Activated CD8-positive, alpha-beta memory T cell treated with anti-CD3 and anti-CD28 coated beads for 4 hours (primary cell): ENCODE data around the gene SYNGR4.
A peak's percentile ranks its signal among the peaks of the same experiment; 100 is the strongest.
"Not testable (repeated sequence)": the region's sequence is repeated elsewhere in the genome, so short reads cannot be mapped to it uniquely, and the experiment has no call there.

ENCODE experiments used
- DNase-seq, 2 donors: peaks; one replicate each; pipeline ENCODE4 v3.0.0-alpha.2; 2020; ENCODE audit warnings: low read depth in 2 of 2

SYNGR4 gene

GRCh38 chr19:48371367-48371766, 7.2 kb downstream of the SYNGR4 start:
- no peak for DNase-seq

- not testable (repeated sequence) for DNase-seq
Observed at GRCh38 chr19:48371771-48372170, 7.6 kb downstream of the SYNGR4 start.

GRCh38 chr19:48372904-48373303, 8.7 kb downstream of the SYNGR4 start:
- no peak for DNase-seq

DNA sequence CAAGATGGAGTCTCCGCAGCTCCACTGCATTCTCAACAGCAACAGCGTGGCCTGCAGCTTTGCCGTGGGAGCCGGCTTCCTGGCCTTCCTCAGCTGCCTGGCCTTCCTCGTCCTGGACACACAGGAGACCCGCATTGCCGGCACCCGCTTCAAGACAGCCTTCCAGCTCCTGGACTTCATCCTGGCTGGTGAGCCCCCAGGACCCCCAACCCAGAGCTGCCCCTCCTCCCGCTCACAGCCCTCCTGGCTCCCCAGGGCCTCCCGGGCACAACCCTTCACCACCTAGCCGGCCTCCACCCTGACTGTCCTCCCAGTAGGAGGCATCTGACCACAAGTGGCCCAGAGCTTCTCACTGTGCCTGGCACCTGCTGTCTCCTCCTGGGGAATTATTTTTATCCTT, 9.4 kb downstream of the SYNGR4 start:
- DNase-seq, result no peak

DNA sequence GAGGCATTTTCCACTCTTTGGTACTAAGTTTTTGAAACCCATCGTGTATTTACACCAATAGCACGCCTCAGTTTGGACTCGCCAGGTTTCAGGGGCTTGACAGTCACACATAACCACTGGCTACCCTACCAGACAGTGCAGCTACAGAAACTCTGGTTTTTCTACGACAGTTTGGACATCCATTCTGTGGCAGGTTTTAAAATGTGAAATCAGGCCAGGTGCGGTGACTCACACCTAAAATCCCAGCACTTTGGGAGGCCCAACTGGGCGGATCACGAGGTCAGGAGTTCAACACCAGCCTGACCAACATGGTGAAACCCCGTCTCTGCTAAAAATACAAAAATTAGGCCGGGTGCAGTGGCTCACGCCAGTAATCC, 14.0 kb downstream of the SYNGR4 start:
- DNase-seq, result no peak

GRCh38 chr19:48379058-48379457, 14.9 kb downstream of the SYNGR4 start:
- no peak for DNase-seq

- DNase-seq, result no peak
Observed at GRCh38 chr19:48381178-48381950, 17.2 kb downstream of the SYNGR4 start.

DNA sequence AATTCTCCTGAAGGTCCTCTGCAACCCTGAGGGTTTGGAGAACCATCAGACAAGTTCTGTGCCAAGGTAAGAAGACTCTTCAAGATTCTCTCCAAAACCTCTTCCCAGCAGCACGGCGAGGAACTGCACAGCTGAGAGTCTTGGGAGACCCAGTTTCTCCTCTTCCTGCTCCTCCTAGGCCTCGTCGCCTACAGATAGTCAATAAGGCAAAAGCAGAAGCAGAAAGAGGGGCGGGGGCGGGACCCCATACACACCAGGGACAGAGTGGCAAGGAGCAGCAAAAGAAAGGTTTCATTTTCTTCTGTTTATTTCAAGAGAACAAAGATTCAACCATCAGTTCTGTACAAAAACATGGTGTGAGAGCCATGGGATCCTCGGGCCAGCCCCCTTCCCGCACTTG, 18.1 kb downstream of the SYNGR4 start:
- no peak for DNase-seq

- no peak for DNase-seq
Observed at GRCh38 chr19:48385461-48386087, 21.4 kb downstream of the SYNGR4 start.

DNA sequence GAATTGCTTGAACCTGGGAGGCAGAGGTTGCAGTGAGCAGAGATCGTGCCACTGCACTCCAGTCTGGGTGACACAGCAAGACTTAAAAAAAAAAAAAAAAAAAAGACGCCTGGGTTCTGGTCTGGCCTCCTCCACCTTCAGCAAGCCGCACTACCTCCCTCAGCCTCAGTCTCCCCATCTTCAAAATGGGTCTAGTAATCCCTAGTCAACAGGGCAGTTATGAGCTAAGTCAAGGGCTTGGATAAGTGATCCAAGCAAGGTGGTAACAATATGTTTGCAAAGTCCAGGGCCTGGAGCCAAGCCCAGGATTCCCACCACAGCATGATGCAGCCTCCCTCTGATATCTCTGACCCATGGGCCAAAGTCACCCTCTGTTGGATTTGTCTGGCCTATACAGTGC, 22.8 kb downstream of the SYNGR4 start:
- no peak for DNase-seq

DNA sequence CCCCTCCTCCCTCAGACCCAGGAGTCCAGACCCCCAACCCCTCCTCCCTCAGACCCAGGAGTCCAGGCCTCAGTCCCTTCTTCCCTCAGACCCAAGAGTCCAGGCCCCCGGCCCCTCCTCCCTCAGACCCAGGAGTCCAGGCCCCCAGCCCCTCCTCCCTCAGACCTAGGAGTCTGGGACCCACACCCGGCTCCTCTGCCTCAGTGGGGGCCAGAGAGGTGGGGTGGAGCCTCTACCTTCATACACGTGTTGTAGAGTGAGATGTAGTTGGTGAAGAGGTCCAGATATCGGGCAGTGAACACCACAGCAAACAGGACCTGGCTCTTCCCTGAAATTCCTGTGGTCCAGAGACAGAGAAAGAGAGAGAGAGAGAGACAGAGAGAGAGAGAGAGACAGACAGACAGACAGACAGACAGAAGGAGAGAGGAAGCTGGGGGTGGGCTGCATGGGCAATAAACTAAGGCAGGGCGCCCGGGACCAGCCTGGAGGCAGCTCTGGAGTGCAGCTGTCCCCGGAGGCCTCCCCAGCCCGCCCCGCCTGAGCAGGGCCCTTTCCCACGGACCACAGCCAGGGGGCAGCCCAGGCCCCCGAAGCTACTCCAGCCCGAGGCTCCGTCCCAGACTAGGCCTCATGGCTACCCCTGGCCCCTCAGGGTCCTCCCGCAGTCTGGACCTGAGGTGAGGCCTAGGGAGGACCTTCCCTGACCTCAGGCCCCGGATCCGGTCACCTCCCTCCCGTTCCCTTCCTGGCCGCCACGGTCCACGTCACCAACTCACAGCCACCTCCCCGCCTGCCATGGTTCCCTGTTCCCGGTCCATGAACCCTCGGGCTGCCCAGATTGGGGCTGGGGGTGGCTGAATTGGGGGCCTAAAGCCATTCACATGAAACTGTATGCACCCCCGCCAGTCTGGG, 26.3 kb downstream of the SYNGR4 start:
- DNase-seq, result no peak

DNA sequence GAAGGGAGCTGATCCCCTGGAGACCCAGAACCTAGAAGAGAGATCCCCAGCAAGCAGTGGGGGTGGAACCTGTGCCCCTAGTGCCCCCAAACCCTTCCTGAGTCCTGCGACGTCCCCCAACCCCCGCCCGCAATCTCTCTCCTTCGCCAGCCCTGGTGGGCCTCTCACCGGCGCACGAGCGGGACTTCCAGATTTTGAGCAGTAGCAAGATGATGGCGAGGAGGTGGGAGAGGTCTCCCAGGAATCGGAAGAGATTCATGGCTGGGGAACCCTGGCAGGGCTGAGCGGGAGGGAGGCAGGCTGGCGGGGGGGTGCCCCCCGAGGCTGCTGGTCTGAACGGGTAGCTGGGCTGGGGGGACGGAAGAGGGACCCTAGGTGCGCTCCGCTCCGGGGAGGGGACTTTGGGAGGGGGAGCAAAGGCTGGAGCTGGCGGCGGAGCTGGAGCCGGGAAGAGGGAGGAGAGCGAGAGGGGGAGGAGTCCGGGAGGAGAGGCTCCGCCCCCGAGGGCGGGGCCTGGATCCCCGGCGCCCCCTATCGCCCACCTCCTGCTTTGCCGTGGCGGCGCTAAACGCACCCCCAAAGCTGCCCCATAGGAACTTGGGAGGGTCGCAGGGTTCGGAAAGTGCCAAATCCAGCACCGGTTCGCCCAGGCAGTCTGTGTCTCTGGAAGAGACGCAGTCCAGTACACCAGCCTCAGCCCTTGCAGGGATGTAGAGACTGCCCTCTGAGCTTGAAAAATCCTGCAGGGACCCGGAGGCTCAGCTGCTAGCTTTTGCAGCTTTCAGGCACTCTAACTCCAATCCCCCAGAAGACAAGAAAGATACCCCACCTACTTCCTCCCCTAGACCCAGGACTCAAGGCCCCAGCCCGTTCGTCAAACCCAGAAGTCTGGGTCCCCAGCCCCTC, 27.2 kb downstream of the SYNGR4 start, which contains the start of gene KDELR1:
Gene KDELR1 (minus strand): TSS at position 452 of the 906 bp plus-strand sequence. CDS start 193 bp downstream, at position 259.
- DNase-seq, result peak; percentile 46 to 47

- not testable (repeated sequence) for DNase-seq
Observed at GRCh38 chr19:48392006-48392344, 27.8 kb downstream of the SYNGR4 start.

- DNase-seq, result no peak
Observed at GRCh38 chr19:48392860-48393558, 28.8 kb downstream of the SYNGR4 start.

- DNase-seq, result no peak
Observed at GRCh38 chr19:48393559-48394330, 29.6 kb downstream of the SYNGR4 start, which contains the start of gene GRIN2D. Gene GRIN2D, plus strand, starts transcription at chr19:48393668. Its CDS starts 4,725 bp downstream, at chr19:48398393.

GRCh38 chr19:48394331-48395169, 30.4 kb downstream of the SYNGR4 start:
- no peak for DNase-seq

DNA sequence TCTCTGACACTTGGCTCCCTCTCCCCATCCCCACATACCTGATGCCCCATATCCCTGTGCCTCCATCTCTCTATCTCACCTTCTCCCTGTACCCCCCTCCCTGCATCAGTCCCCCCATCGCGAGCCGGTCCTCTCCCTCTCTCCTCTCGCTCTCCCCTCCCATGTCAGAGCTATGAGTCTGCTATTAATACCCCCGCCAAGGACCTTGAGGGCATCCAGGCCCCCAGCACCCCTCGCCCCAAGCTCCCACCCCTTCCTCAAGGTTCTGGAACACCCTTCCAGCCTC, 30.9 kb downstream of the SYNGR4 start:
- DNase-seq, result no peak

DNA sequence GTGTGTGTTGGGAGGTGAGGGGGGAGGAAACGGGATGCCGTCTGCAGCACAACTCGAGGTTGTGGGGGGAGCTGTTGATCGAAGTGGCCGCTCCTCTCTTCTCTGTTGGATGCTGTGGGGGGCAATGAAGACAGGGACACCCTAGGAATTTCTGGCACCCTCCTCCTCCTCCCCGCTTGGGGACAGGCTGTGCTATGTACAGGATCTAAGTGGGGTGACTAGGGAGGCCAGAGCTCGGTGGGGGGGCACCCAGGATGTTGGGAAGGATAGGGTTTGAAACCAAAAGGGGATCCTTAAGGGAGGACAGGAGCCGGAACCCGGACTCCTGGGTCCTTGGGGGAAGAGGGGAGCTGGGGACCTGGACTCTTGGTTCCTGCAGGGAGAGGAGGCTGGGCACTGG, 31.3 kb downstream of the SYNGR4 start:
- no peak for DNase-seq
